Epithelial cell of prostate (primary cell): ENCODE measurements around the gene AKT3.
"Not testable (repeated sequence)": the region's sequence is repeated elsewhere in the genome, so short reads cannot be mapped to it uniquely, and the experiment has no call there.

Experiments
- DNase-seq: peaks from one replicate; pipeline ENCODE4 v3.0.0-alpha.2; 2011; ENCODE audit warnings: low read depth, low spot score
- H3K27ac ChIP-seq: fragments of 450-650 bp; 2 replicates; pipeline ENCODE4 v1.5.1; 2017; ENCODE audit warnings: mild to moderate bottlenecking

Gene AKT3

GRCh38 chr1:243791586-243792267 lies 58.3 kb downstream of the AKT3 start:
- H3K27ac ChIP-seq, result no peak overlapping the region
- no peak for DNase-seq

DNA sequence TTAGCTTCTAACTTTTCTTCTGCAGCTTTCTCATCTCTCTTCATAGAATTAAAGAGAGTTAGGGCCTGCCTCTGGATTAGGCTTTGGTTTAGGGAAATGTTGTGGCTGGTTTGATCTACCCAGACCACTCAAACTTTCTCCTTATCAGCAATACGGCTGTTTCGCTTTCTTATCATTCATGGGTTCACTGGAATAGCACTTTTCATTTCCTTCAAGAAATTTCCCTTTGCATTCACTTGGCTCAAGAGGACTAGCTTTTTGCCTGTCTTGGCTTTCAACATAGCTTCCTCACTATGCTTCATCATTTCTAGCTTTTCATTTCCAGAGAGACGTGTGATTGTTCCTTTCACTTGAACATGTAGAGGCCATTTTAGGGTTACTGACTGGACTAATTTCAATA lies 59.6 kb downstream of the AKT3 start:
- H3K27ac ChIP-seq, result no peak overlapping the region
- DNase-seq, result no peak

DNA sequence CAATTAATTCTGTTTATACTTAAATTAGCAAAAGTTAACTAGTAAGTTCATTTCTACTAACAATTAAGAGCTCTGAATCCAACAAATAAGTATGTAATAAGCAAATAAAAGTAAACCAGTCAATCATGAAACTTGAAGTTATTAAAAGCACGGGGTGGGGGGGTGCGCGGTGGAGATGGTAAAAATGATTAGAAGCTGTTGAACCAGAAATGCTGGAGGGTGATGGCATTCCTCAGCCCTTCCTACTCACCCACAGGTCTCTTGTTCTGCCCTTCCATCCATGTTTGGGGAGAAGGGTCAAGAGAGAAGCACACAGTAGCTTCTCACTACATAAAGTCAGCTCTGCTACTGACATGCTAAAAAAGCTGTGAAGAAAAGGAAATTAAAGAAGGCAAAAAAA lies 63.5 kb downstream of the AKT3 start:
- H3K27ac ChIP-seq, result no peak overlapping the region
- DNase-seq, result no peak

DNA sequence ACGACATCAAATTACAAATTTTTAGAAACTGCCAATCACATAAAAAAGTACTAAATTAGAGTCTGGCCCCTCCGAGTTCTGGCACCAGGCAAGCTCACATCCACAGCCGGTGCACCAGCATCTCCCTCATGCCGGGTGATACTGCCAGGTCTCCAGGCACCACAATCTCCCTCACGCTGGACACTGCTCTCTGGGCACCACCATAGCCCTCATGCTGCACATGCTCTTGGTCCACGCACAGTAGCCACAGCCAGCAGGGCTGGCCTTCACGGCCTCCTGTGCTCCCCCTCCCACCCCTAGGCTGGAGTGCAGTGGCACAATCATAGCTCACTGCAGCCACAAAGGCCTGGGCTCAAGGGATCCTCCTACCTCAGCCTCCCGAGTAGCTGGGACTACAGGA lies 65.5 kb downstream of the AKT3 start:
- no peak for DNase-seq
- H3K27ac ChIP-seq, result no peak overlapping the region

- no peak for DNase-seq
- H3K27ac ChIP-seq, result no peak overlapping the region
Measured at GRCh38 chr1:243783714-243784113, 66.3 kb downstream of the AKT3 start.

DNA sequence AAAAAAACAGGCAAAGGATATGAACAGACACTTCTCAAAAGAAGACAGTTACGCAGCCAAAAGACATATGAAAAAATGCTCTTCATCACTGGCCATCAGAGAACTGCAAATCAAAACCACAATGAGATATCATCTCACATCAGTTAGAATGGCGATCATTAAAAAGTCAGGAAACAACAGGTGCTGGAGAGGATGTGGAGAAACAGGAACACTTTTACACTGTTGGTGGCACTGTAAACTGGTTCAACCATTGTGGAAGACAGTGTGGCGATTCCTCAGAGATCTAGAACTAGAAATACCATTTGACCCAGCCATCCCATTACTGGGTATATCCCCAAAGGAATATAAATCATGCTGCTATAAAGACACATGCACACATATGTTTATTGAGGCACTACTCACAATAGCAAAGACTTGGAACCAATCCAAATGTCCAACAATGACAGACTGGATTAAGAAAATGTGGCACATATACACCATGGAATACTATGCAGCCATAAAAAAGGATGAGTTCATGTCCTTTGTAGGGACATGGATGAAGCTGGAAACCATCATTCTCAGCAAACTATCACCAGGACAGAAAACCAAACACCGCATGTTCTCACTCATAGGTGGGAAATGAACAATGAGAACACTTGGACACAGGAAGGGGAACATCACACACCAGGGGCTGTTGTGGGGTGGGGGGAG lies 77.5 kb downstream of the AKT3 start:
- not testable (repeated sequence) for H3K27ac ChIP-seq, DNase-seq

GRCh38 chr1:243770860-243771259 lies 79.2 kb downstream of the AKT3 start:
- DNase-seq, result no peak
- no peak overlapping the region for H3K27ac ChIP-seq

GRCh38 chr1:243765676-243766075 lies 84.4 kb downstream of the AKT3 start:
- H3K27ac ChIP-seq, result no peak overlapping the region
- DNase-seq, result no peak

- no peak for DNase-seq
- H3K27ac ChIP-seq, result no peak overlapping the region
Measured at GRCh38 chr1:243763806-243764205, 86.2 kb downstream of the AKT3 start.

DNA sequence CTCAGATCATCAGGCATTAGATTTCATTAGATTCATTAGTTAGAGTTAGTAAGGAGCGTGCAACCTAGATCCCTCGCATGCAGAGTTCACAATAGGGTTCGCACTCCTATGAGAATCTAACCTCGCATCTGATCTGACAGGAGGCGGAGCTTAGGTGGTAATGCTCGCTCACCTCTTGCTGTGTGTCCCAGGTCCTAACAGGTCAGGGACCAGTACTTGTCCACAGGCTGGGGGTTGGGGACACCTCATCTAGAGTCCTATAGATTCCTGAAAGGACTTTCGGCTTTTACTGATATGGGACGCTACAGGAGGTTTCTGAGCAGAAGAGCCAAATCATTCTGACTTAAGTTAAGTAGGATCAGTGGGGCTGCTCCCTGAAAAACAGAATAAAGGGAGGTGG lies 91.4 kb downstream of the AKT3 start:
- H3K27ac ChIP-seq, result no peak overlapping the region
- no peak for DNase-seq

DNA sequence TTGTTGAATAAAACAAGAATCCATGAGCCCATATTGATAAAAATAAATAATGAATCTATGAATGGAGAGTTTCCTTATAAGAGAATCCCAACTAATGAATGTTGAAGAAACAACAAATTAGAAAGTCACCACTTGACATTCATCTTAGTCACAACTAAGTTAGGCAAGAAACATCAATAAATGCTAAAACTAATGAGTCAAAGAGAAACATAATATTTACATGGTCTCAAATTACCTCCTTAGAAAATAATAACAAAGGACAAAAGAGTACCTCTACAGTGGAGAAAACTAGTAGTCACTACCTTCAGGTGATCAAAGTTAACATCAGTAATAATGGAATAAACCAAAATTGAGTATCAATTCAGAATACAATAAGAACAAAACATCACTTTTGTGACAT lies 93.5 kb downstream of the AKT3 start:
- no peak overlapping the region for H3K27ac ChIP-seq
- no peak for DNase-seq

DNA sequence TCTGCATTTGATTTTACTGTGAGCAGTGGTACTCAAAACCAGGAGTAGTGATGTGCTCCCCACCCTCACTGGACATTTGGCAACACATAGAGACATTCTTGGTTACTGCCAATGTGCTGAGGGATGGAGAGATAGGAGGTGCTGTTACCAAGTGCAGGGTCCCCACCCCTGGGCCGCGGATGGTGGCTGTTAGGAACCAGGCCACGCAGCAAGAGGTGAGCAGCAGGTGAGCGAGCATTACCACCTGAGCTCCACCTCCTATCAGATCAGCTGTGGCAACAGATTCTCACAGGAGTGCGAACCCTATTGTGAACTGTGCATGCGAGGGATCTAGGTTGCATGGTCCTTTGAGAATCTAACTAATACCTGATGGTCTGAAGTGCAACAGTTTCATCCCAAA lies 95.7 kb downstream of the AKT3 start:
- H3K27ac ChIP-seq, result no peak overlapping the region
- DNase-seq, result no peak

- no peak overlapping the region for H3K27ac ChIP-seq
- no peak for DNase-seq
Measured at GRCh38 chr1:243751506-243751905, 98.5 kb downstream of the AKT3 start.

DNA sequence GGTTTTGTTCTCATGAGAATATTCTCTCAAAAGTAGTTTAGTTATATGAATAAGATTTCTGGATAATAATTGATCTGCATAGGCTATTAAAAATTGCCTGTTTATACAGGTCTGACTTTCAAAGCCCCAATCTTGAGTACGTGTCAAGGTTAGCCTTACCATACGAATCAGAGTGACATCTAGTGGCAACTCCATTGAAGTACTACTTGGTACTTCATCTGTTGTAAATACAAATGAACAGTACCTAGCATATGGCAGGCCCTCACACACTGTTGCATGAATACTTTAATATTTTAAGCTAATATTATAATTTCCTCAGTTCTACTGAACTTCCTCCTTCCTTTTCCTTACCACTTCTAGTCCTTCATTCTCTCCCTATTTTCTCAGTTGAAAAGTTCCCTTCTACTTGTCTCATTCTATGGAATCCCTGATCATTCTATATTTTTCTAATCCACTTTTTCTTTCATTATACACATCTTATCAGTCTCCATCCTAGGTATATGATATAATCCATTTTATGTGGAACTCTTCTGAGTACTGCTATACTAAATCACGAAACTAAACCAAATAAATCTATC lies 101.2 kb downstream of the AKT3 start:
- H3K27ac ChIP-seq, result no peak overlapping the region
- peak; percentile 20 for DNase-seq

DNA sequence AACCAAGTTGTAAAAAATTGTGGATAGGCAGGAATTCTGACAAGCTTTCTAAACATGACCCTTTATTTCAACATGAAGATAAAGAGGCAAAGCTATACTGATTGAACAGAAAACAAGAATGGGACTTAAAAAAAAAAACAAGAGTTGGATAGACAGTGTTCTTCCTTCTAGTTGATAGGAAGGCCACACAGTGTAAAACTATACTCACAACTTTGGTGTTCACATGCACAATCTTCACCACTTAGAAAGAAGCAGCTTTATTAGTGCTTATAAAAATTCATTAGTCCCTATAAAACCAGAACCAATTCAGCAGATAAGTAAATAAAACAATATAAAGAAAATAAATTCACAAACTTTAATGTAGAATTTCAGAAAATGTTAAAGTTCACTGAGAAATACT lies 101.8 kb downstream of the AKT3 start:
- no peak overlapping the region for H3K27ac ChIP-seq
- DNase-seq, result no peak

DNA sequence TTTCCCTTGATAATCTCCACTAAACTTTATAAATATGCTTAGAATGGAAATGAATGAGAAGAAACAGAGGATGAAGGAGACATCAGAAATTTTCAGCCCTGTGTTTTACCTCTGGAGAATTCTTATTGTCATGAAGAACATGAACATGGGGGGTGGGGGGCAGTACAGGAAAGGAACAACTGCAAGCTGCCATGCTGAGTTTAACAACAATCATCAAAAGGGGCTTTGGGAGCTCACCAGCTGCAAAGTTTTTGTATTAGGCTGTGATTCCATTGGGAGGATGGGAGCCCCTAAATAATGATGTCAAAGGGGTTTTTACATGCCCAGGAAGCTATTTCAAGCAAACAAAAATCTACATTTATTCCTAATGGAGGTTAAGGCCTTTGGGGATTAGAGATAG lies 103.3 kb downstream of the AKT3 start:
- H3K27ac ChIP-seq, result no peak overlapping the region
- no peak for DNase-seq

- H3K27ac ChIP-seq, result no peak overlapping the region
- DNase-seq, result no peak
Measured at GRCh38 chr1:243745356-243745755, 104.7 kb downstream of the AKT3 start.

GRCh38 chr1:243742819-243743218 lies 107.2 kb downstream of the AKT3 start:
- H3K27ac ChIP-seq, result no peak overlapping the region
- no peak for DNase-seq

DNA sequence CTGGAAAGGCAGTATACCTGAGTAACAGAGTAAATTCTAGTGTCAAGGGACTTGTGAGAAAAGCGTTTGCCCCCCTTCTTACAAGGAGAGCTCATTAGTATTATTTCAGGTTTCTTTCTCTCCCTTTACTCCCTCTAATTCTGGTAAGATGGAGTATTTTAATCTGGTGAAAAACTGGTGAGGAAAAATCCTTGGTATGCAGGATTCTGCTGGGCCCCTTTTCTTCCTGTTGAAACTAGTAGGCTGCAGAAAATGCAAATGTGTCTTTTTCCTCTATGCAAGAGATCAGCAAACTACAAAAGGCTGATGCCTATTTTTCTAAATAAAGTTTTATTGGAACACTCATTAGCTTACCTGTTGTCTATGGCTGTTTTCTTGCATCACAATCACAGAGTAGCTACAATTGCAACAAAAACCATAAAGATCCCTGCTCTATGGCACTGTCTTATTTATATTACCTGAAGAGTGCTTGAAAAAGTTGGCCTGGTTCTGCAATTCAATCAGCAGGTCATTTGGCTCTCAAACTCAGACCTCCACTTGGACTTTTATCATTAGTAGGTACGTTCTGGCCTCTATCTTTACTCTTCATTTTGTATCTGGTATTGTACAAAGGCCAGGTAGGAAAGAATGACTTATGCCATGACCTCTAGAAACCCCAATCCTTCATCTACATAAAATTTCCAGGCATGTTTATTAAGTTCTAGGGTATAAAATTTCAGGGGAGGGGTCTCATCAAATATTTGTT lies 109.6 kb downstream of the AKT3 start:
- DNase-seq, result no peak
- no peak overlapping the region for H3K27ac ChIP-seq

DNA sequence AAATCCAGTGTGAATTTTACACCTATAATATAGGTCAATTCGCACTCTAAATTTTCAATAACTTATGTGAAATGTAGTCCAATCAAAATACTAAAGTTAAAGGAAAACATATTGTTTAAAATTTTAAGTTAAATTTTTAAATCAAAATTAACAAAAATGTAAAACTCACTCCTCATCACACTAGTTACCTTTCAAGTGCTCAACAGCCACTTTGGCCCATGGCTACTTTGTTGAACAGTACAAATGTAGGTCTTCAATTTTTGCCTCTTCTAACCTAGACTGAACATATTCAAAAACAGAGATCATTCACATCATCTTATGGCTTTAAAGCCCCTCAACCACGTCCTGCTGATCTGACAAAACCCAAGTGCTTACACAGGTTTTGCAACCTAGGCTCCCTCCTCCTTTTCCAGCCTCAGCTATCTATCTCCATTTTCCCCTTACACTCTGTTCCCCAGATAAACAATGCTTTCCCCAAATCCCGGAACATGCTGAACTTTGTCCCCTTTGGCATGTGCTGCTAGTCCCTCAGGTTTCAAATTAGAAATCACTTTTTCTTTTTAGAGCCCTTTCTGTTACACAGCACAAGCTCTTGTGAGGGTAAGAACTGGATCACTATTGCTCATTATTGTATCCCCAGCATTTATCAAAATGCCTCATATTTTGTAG lies 110.6 kb downstream of the AKT3 start:
- no peak for DNase-seq
- H3K27ac ChIP-seq, result no peak overlapping the region

GRCh38 chr1:243738020-243738419 lies 112.0 kb downstream of the AKT3 start:
- no peak overlapping the region for H3K27ac ChIP-seq

More at GRCh38 chr1:243738020-243738419, 112.0 kb downstream of the AKT3 start:
- no peak for DNase-seq
